Testis (tissue), 2 donors: ENCODE results near the gene THSD4.

Experiments used
- CTCF ChIP-seq, 3 experiments: fragments of 450-650 bp in 2 of 3; fragments of 200-600 bp in 1 of 3; sonication (generic) in 1 of 3; IDR thresholded peaks; one replicate each; pipeline ENCODE4 v1.5.1; 2016 to 2019; ENCODE audit warnings: antibody characterized with exemption in 3 of 3, mild to moderate bottlenecking in 2 of 3, moderate library complexity in 1 of 3
- POLR2A ChIP-seq: fragments of 450-650 bp; IDR thresholded peaks from one replicate; pipeline ENCODE4 v1.6.1; 2017; ENCODE audit warnings: antibody characterized with exemption, mild to moderate bottlenecking, moderate library complexity

- no peak for TF ChIP-seq POLR2A
- TF ChIP-seq CTCF (IDR thresholded peaks at IDR 0.05): no peak
Measured at GRCh38 chr15:71776304-71776703, 661.0 kb downstream of the THSD4 start.
